Mucosa of descending colon (tissue), 3 donors: ENCODE data around the gene ACOXL. TPM values are rescaled to one million over a fixed set of nuclear protein-coding genes. Genes with fewer than 3 reads are reported as not detected.

Source experiments
- ATAC-seq: fragments of 200-7000 bp; cut with Tn5 transposase; one replicate; pipeline ENCODE4 v1.9.1; 2020; ENCODE audit warnings: mild to moderate bottlenecking, moderate library complexity
- DNase-seq, 3 donors: peaks; one replicate each; pipeline ENCODE4 v3.0.0-alpha.2; 2020
- H3K36me3 ChIP-seq: fragments of 200-600 bp; one replicate; pipeline ENCODE4 v1.8.0; 2021; ENCODE audit warnings: low read depth, mild to moderate bottlenecking
- H3K4me1 ChIP-seq: fragments of 200-600 bp; one replicate; pipeline ENCODE4 v1.8.0; 2021; ENCODE audit warnings: low read depth, mild to moderate bottlenecking
- H3K4me3 ChIP-seq: fragments of 200-600 bp; one replicate; pipeline ENCODE4 v1.8.0; 2021; ENCODE audit warnings: mild to moderate bottlenecking
- H3K9me3 ChIP-seq: fragments of 200-600 bp; one replicate; pipeline ENCODE4 v1.8.0; 2021; ENCODE audit warnings: mild to moderate bottlenecking
- intact Hi-C, 2 donors: fragments of 100-400 bp; cut with DNase I in 1 of 2; cut with micrococcal nuclease in 1 of 2; formaldehyde crosslinking; loops; one replicate each; pipeline versions ENCODE4 v1.11.0 to v1.11.1; 2022; cut with DNase I, micrococcal nuclease
- total RNA-seq, 3 donors: library from RNA; stranded (reverse); fragmentation: NEBNext Ultra II Directional in 2 of 3; extraction: Animal tissue kit (Norgen Biotek cat#: 25700) in 2 of 3; gene quantifications; one replicate each; pipeline versions ENCODE4 v1.2.1 to v1.2.4, GENCODE V29; 2021 to 2023
- TF ChIP-seq, protein P1 (sequence below): fragments of 200-600 bp; IDR thresholded peaks from one replicate; pipeline ENCODE4 v1.8.0; 2022; ENCODE audit warnings: antibody characterized with exemption, mild to moderate bottlenecking
- donor health status: DM: no; HTN: no; CAD: no; lungs with moderate emphysema.
- donor health status: DM: no; HTN: no; CAD: no.
- donor health status: DM: no; HTN: yes; CAD: no.

The ACOXL gene
- total RNA-seq, 3 donors from 2014 or later: 0.51 to 1.2 (median 0.87) TPM

DNA sequence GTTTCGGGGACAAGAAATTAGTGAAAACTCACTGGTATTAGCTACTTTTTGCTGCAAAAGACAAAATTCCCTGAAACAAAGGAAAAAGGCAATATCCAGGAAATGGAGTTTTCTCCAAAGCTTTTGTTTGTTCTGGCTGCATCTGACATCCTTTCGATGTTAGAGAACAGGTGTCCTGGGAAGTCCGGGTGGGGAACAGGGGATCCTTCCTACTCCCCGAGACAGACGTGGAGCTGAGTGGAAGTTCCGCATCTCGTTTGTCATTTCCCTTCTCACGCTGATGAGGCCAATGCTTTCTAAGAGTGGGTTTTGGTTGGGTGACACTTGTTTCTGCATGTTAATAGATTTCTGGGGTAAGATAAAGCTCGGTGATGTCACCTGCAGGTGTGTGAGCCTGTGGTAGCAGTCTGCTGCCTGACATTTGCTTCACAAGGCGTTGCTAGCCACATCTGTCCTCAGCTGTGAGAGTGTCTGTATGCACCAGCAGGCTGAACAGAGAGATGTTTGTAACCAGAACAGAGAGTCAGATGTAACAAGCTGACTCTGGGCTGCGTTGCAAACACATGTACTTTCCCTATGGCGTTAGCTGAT is 125.9 kb downstream of the ACOXL start:
- TF ChIP-seq, protein P1, sequence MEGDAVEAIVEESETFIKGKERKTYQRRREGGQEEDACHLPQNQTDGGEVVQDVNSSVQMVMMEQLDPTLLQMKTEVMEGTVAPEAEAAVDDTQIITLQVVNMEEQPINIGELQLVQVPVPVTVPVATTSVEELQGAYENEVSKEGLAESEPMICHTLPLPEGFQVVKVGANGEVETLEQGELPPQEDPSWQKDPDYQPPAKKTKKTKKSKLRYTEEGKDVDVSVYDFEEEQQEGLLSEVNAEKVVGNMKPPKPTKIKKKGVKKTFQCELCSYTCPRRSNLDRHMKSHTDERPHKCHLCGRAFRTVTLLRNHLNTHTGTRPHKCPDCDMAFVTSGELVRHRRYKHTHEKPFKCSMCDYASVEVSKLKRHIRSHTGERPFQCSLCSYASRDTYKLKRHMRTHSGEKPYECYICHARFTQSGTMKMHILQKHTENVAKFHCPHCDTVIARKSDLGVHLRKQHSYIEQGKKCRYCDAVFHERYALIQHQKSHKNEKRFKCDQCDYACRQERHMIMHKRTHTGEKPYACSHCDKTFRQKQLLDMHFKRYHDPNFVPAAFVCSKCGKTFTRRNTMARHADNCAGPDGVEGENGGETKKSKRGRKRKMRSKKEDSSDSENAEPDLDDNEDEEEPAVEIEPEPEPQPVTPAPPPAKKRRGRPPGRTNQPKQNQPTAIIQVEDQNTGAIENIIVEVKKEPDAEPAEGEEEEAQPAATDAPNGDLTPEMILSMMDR: no peak
- intact Hi-C loops: no loop called here
- Histone ChIP-seq H3K36me3 (no peaks in the 10 kb centered on the region), H3K4me3 (no peak overlapping the region), H3K4me1 (no peaks in the 10 kb centered on the region), H3K9me3 (no peaks in the 10 kb centered on the region)
- peak in 1 of 3 donors; percentile 41 for DNase-seq
- ATAC-seq: peak; percentile 81

DNA sequence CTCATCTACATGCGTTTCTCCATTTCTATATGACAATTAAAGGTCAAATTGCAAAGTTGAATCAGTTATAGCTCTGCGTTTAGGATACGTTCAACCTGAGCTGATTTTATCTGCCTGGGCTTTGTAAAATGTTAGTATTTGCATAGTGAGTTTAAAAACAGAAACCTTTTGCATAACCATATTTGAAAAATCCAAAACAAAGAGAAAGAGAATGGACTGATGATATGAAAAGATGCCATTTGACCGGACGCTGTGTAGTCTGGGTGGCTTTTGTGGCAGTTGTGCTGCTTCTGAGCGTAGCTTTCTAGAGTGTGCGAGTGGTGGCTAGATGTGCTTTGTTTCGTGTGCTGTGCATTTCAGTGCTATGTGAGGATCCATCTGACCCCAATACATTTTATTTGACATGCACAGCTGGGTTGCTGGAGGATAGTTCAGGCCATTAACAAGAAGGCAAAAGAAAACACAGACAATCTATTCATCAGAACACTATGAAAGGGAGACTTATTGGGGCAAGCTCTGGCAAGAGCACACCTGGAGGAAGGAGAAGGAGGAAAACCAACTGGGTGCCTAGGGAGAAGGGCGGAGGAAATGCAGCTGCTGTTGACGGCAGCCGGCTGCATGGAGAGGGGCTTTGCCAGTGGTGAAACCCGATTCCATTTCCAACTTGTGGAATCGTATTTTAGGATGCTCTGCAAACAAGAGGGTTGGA is 126.8 kb downstream of the ACOXL start:
- intact Hi-C loops: no loop called here
- no peaks in the 10 kb centered on the region for H3K36me3 ChIP-seq
- no peak for DNase-seq

DNA sequence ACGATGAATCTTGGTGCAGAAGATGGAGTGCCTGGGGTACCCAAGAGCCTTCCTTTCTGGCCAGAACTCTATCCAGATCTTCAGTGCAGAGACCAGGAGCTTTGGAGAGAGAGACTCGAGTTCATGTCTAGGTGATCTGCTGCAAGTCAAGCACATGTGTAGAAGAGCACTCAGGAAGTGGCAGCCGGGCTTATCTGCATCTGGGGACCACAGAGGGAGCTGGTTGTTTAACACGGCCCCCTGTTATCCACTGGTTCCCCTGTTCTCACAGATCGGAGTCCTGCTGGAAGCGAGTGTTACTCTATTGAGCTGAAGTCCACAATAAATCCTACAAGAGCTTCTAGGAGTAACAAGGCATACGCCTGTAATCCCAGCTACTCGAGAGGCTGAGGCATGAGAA is 128.3 kb downstream of the ACOXL start:
- ATAC-seq: no peak
- DNase-seq: no peak
- H3K9me3 ChIP-seq: no peaks in the 10 kb centered on the region

More for the DNA sequence above, 126.8 kb downstream of the ACOXL start:
- ATAC-seq: no peak
- TF ChIP-seq, protein P1: no peak
- Histone ChIP-seq H3K9me3 (no peaks in the 10 kb centered on the region), H3K4me1 (no peaks in the 10 kb centered on the region), H3K4me3 (no peak overlapping the region)

DNA sequence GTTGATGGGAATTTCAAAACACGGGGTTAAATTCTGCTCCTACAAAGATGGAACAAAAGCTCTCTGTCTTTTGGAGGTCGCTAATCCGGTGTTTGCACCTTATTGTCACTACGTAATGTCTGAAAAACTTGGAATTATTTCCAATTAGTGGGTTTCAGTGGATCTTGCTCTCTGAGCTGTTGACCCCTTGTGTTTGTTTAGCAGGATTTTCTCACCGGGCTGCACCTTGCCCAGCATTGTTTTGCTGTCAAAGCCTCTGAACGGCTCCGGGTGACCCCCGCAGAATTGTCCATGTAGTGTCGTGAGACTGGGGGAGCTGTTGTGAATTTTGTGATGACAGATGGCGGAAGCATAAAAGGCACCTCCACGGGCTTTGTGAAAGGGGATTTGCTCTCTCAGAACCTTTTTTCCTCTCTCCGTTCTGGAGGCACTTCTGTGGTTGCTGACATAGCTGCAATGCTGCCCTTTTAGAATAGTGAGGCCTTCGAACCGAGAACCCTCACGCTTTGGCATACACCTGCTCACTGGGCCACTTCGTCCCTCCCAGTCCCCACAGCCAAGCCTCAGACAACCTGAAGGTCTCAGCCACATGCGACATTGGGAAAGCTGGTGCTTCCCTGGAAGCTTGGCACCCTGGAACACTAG is 129.4 kb downstream of the ACOXL start:
- TF ChIP-seq, protein P1: no peak
- ATAC-seq (no peak), DNase-seq (no peak)
- Histone ChIP-seq H3K4me1 (no peaks in the 10 kb centered on the region), H3K36me3 (no peaks in the 10 kb centered on the region), H3K4me3 (no peak overlapping the region), H3K9me3 (no peaks in the 10 kb centered on the region)
- intact Hi-C loops: no loop called here

More for the DNA sequence above, 128.3 kb downstream of the ACOXL start:
- Histone ChIP-seq H3K36me3 (no peaks in the 10 kb centered on the region), H3K4me3 (no peak overlapping the region), H3K4me1 (no peaks in the 10 kb centered on the region)
- TF ChIP-seq, protein P1: no peak
- intact Hi-C loops: no loop called here

DNA sequence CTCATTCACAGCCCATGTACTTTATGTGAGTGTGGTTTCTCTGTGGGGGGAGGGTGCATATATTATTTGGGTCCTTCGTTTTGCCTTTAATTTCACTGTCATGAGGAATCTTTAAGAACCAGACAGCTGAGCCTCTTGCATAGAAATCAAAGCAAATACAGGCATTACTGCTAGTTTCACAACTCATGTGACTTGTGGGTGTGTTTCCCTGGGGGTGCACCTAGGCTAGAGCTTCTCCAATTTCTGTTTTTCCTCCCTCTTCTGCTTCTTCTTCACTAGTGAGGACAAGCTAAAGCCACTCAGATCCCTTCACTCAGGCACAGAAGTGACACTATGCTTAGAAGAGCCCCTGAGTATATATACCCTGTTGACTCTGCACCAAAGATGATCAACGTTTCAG is 131.4 kb downstream of the ACOXL start:
- Histone ChIP-seq H3K36me3 (no peaks in the 10 kb centered on the region), H3K9me3 (no peaks in the 10 kb centered on the region), H3K4me3 (no peak overlapping the region), H3K4me1 (no peaks in the 10 kb centered on the region)
- TF ChIP-seq, protein P1: no peak
- DNase-seq (no peak), ATAC-seq (no peak)
- intact Hi-C loops: no loop called here
